Measurements from ENCODE around the gene CTSH. TPM values are rescaled to one million over a fixed set of nuclear protein-coding genes. Genes with fewer than 3 reads are reported as not detected.

The CTSH gene
- total and polyA plus RNA-seq, 2 of the 13 experiments (the other 11 are each of a cell fraction or from before 2014, with no cell fraction given) = 265 to 653 TPM

GRCh38 chr15:78988361-78988911, 43.6 kb upstream of the CTSH start (continued):
- TF ChIP-seq THRA (CRISPR knock-in tag; IDR thresholded peaks at IDR 0.05; ENCODE audit: borderline replicate concordance) (peak; percentile 52; the same call in 1 of the 2 replicates), ATM (IDR thresholded peaks at IDR 0.05; ENCODE audit: borderline replicate concordance) (no peak), SCMH1 (CRISPR knock-in tag; IDR thresholded peaks at IDR 0.05; ENCODE audit: borderline replicate concordance) (no peak), CHD4 (IDR thresholded peaks at IDR 0.05; ENCODE audit: borderline replicate concordance, low read length) (peak; percentile 20; the same call in 1 of the 2 replicates), KDM6A (CRISPR knock-in tag; IDR thresholded peaks at IDR 0.05; ENCODE audit: low read depth) (peak; percentile 61), DBP (CRISPR knock-in tag; IDR thresholded peaks at IDR 0.05; ENCODE audit: not compliant biosample characterization) (no peak), ZNF549 (CRISPR knock-in tag; IDR thresholded peaks at IDR 0.05) (no peak), RARA (CRISPR knock-in tag; IDR thresholded peaks at IDR 0.05) (peak; percentile 83), DNMT3B (CRISPR knock-in tag; conservative IDR thresholded peaks at IDR 0.05) (peak; percentile 88), GABPB1 (CRISPR knock-in tag; IDR thresholded peaks at IDR 0.05) (no peak; the same call in 1 of the 2 replicates), RCOR2 (CRISPR knock-in tag; IDR thresholded peaks at IDR 0.05) (peak; percentile 60; the same call in 1 of the 2 replicates), HHEX (CRISPR knock-in tag; IDR thresholded peaks at IDR 0.05) (no peak), PHF20 (CRISPR knock-in tag; IDR thresholded peaks at IDR 0.05) (peak; percentile 58; the same call in 1 of the 2 replicates), PLSCR1 (CRISPR knock-in tag; IDR thresholded peaks at IDR 0.05; ENCODE audit: borderline replicate concordance) (no peak; the same call in 1 of the 2 replicates), SMC3 (IDR thresholded peaks at IDR 0.05; ENCODE audit: low read length) (no peak), ZNF430 (CRISPR knock-in tag; IDR thresholded peaks at IDR 0.05) (peak; percentile 94), ZNF333 (CRISPR knock-in tag; IDR thresholded peaks at IDR 0.05; ENCODE audit: borderline replicate concordance) (peak; percentile 70; the same call in 1 of the 2 replicates), ZNF496 (CRISPR knock-in tag; IDR thresholded peaks at IDR 0.05; ENCODE audit: insufficient replicate concordance) (no peak), ATF3 (CRISPR knock-in tag; IDR thresholded peaks at IDR 0.05) (peak; percentile 83), ZBTB7B (CRISPR knock-in tag; IDR thresholded peaks at IDR 0.05) (peak; percentile 67; the same call in 1 of the 2 replicates), EED (CRISPR knock-in tag; IDR thresholded peaks at IDR 0.05) (no peak), RFXANK (CRISPR knock-in tag; IDR thresholded peaks at IDR 0.05) (no peak), TEAD3 (CRISPR knock-in tag; optimal IDR thresholded peaks at IDR 0.05; ENCODE audit: borderline replicate concordance) (peak; percentile 94), MXI1 (IDR thresholded peaks at IDR 0.05; ENCODE audit: borderline replicate concordance, low read depth, low read length) (peak; percentile 72; the same call in 1 of the 3 replicates), ZSCAN12 (CRISPR knock-in tag; IDR thresholded peaks at IDR 0.05) (no peak), HNRNPH1 (optimal IDR thresholded peaks at IDR 0.05; ENCODE audit: low read depth, low read length) (no peak), ARNTL (CRISPR knock-in tag; IDR thresholded peaks at IDR 0.05) (peak; percentile 98), KAT7 (CRISPR knock-in tag; IDR thresholded peaks at IDR 0.05; ENCODE audit: borderline replicate concordance) (0 out of 2 replicates have a peak, but pooled peaks have one; percentile 56), ZNF780A (CRISPR knock-in tag; IDR thresholded peaks at IDR 0.05) (no peak; the same call in 1 of the 2 replicates), MEIS1 (CRISPR knock-in tag; IDR thresholded peaks at IDR 0.05; ENCODE audit: borderline replicate concordance) (no peak)
